Measurements from ENCODE around the gene KTN1. TPM values are rescaled to one million over a fixed set of nuclear protein-coding genes. Genes with fewer than 3 reads are reported as not detected.

KTN1 gene
- total and polyA plus RNA-seq, 4 donors: 57.1 to 152 (median 80.5) TPM

- Histone ChIP-seq H3K27me3 (ENCODE audit: control insufficient read depth in 3 of 3, insufficient read depth in 3 of 3, low read length in 2 of 3) (no peaks in the 10 kb centered on the region), H3K9ac (ENCODE audit: insufficient read depth in 1 of 2, low read length in 2 of 2) (no peak overlapping the region), H3K4me1 (ENCODE audit: control insufficient read depth in 5 of 5, insufficient read depth in 5 of 5, low read length in 5 of 5) (peaks cover 0 to 38% (median 1%) of the 10 kb centered on the region in 5 donors), H3K9me3 (ENCODE audit: control insufficient read depth in 4 of 4, insufficient read depth in 3 of 4, low read length in 3 of 4) (no peaks in the 10 kb centered on the region), H3K36me3 (ENCODE audit: control insufficient read depth in 4 of 4, insufficient read depth in 4 of 4, low read length in 4 of 4) (peaks cover 0 to 9% (median 4%) of the 10 kb centered on the region in 4 donors), H3K4me3 (no peak overlapping the region), H3K27ac (ENCODE audit: low read depth in 1 of 2, low read length in 1 of 2) (no peak overlapping the region)
- ATAC-seq (ENCODE audit: insufficient read depth, low FRiP score) (no peak), DNase-seq (no peak)
- 88 to 98% methylated on average over 12 of the region's 12 CpGs for WGBS, 2 donors
- TF ChIP-seq, protein P1, sequence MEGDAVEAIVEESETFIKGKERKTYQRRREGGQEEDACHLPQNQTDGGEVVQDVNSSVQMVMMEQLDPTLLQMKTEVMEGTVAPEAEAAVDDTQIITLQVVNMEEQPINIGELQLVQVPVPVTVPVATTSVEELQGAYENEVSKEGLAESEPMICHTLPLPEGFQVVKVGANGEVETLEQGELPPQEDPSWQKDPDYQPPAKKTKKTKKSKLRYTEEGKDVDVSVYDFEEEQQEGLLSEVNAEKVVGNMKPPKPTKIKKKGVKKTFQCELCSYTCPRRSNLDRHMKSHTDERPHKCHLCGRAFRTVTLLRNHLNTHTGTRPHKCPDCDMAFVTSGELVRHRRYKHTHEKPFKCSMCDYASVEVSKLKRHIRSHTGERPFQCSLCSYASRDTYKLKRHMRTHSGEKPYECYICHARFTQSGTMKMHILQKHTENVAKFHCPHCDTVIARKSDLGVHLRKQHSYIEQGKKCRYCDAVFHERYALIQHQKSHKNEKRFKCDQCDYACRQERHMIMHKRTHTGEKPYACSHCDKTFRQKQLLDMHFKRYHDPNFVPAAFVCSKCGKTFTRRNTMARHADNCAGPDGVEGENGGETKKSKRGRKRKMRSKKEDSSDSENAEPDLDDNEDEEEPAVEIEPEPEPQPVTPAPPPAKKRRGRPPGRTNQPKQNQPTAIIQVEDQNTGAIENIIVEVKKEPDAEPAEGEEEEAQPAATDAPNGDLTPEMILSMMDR (IDR thresholded peaks at IDR 0.05; ENCODE audit: control extremely low read depth, extremely low read depth): no peak
These were observed 30.8 kb downstream of the KTN1 start for GRCh38 chr14:55610713-55611370.

DNA sequence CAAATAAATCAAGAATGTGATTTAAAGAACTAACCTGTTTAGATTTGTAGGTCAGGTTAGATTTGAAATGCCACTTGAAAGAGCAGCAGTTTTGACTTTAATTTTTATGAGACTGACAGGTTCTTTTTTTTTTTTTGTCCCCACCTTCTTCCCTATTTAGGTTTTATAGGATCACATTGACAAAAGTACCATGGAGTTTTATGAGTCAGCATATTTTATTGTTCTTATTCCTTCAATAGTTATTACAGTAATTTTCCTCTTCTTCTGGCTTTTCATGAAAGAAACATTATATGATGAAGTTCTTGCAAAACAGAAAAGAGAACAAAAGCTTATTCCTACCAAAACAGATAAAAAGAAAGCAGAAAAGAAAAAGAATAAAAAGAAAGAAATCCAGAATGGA lies 31.9 kb downstream of the KTN1 start:
- Histone ChIP-seq H3K36me3 (ENCODE audit: control insufficient read depth in 4 of 4, insufficient read depth in 4 of 4, low read length in 4 of 4) (peaks cover 1 to 13% (median 6%) of the 10 kb centered on the region in 4 donors), H3K27me3 (ENCODE audit: control insufficient read depth in 3 of 3, insufficient read depth in 3 of 3, low read length in 2 of 3) (no peaks in the 10 kb centered on the region), H3K4me1 (ENCODE audit: control insufficient read depth in 5 of 5, insufficient read depth in 5 of 5, low read length in 5 of 5) (peaks cover 0 to 38% (median 1%) of the 10 kb centered on the region in 5 donors), H3K4me3 (no peak overlapping the region), H3K9ac (ENCODE audit: insufficient read depth in 1 of 2, low read length in 2 of 2) (no peak overlapping the region), H3K27ac (ENCODE audit: low read depth in 1 of 2, low read length in 1 of 2) (no peak overlapping the region), H3K9me3 (ENCODE audit: control insufficient read depth in 4 of 4, insufficient read depth in 3 of 4, low read length in 3 of 4) (no peaks in the 10 kb centered on the region)
- no peak for ATAC-seq (ENCODE audit: insufficient read depth, low FRiP score)
- no peak for DNase-seq
- TF ChIP-seq, protein P1 (IDR thresholded peaks at IDR 0.05; ENCODE audit: control extremely low read depth, extremely low read depth): no peak

GRCh38 chr14:55614304-55614703 lies 34.3 kb downstream of the KTN1 start:
- no peak overlapping the region for H3K27ac ChIP-seq (ENCODE audit: low read depth in 1 of 2, low read length in 1 of 2)
- no peaks in the 10 kb centered on the region for H3K27me3 ChIP-seq (ENCODE audit: control insufficient read depth in 3 of 3, insufficient read depth in 3 of 3, low read length in 2 of 3)
- H3K9ac ChIP-seq (ENCODE audit: insufficient read depth in 1 of 2, low read length in 2 of 2): no peak overlapping the region
- TF ChIP-seq, protein P1 (IDR thresholded peaks at IDR 0.05; ENCODE audit: control extremely low read depth, extremely low read depth): no peak
- peaks cover 3 to 20% (median 12%) of the 10 kb centered on the region in 4 donors for H3K36me3 ChIP-seq (ENCODE audit: control insufficient read depth in 4 of 4, insufficient read depth in 4 of 4, low read length in 4 of 4)
- peaks cover 0 to 29% (median 0%) of the 10 kb centered on the region in 5 donors for H3K4me1 ChIP-seq (ENCODE audit: control insufficient read depth in 5 of 5, insufficient read depth in 5 of 5, low read length in 5 of 5)
- H3K9me3 ChIP-seq (ENCODE audit: control insufficient read depth in 4 of 4, insufficient read depth in 3 of 4, low read length in 3 of 4): no peaks in the 10 kb centered on the region
- DNase-seq (no peak), ATAC-seq (ENCODE audit: insufficient read depth, low FRiP score) (no peak)
- H3K4me3 ChIP-seq: no peak overlapping the region
- WGBS, 2 donors: 73 to 88% methylated on average over 2 of the region's 2 CpGs

GRCh38 chr14:55620277-55620676 lies 40.3 kb downstream of the KTN1 start:
- H3K4me3 ChIP-seq: no peak overlapping the region
- no peak overlapping the region for H3K27ac ChIP-seq (ENCODE audit: low read depth in 1 of 2, low read length in 1 of 2)
- TF ChIP-seq, protein P1 (IDR thresholded peaks at IDR 0.05; ENCODE audit: control extremely low read depth, extremely low read depth): no peak
- DNase-seq (no peak), ATAC-seq (ENCODE audit: insufficient read depth, low FRiP score) (no peak)
- peaks cover 15 to 41% (median 29%) of the 10 kb centered on the region in 4 donors for H3K36me3 ChIP-seq (ENCODE audit: control insufficient read depth in 4 of 4, insufficient read depth in 4 of 4, low read length in 4 of 4)
- WGBS, 2 donors: 99 to 100% methylated on average over 1 of the region's 1 CpG
- H3K4me1 ChIP-seq (ENCODE audit: control insufficient read depth in 5 of 5, insufficient read depth in 5 of 5, low read length in 5 of 5): no peaks in the 10 kb centered on the region
- H3K9ac ChIP-seq (ENCODE audit: insufficient read depth in 1 of 2, low read length in 2 of 2): no peak overlapping the region
- no peaks in the 10 kb centered on the region for H3K27me3 ChIP-seq (ENCODE audit: control insufficient read depth in 3 of 3, insufficient read depth in 3 of 3, low read length in 2 of 3)
- peaks cover 0 to 2% (median 0%) of the 10 kb centered on the region in 4 donors for H3K9me3 ChIP-seq (ENCODE audit: control insufficient read depth in 4 of 4, insufficient read depth in 3 of 4, low read length in 3 of 4)
